ENCODE measurements around the gene FAM47E. TPM values are rescaled to one million over a fixed set of nuclear protein-coding genes. Genes with fewer than 3 reads are reported as not detected.
"Not testable (repeated sequence)": the region's sequence is repeated elsewhere in the genome, so short reads cannot be mapped to it uniquely, and the experiment has no call there.

The FAM47E gene
- total RNA-seq, 2 donors from 2014 or later: 1.4 TPM

DNA sequence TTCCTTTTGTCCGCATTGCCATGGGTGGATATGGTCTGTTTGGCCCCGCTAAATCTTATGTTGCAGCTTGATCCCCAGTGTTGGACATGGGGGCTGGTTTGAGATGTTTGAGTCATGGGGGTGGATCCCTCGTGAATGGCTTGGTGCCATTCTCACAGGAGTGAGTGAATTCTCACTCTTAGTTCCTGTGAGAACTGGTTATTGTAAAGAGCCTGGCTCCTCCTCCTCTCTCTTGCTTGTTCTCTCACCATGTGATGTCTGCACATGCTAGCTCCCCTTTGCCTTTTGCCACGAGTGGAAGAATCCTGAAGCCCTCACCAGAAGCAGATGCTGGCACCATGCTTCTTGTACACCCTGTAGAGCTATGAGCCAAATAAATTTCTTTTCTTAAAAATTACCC is 32.4 kb downstream of the FAM47E start:
- intact Hi-C loops (cut with DNase I): no loop called here
- DNase-seq (ENCODE audit: low spot score): no peak

GRCh38 chr4:76287811-76288210 is 36.3 kb downstream of the FAM47E start:
- intact Hi-C loops (cut with DNase I); DNase-seq (ENCODE audit: low spot score): not testable (repeated sequence)

- DNase-seq (ENCODE audit: low spot score): no peak
- intact Hi-C loops (cut with DNase I): no loop called here
These were observed 41.2 kb downstream of the FAM47E start for GRCh38 chr4:76292730-76293129.

DNA sequence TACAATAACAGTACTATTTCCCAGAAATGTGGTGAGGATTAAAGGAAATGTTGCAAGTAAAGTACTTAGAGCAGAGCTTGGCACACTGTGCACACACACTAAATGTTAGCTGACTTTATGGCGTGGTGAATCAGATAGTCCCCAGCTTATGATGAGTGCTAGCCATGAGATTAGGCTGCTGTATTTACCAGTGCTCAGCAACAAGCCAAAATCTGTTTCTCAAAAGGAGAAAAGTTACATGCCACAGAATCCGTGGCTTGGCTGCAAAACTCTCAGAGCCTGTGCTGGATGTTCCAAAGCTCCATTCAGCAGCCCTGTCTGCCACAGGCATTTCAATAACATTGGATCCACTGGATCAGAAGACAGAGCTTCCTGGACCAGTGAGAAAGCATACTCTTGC is 42.3 kb downstream of the FAM47E start:
- DNase-seq (ENCODE audit: low spot score): no peak
- intact Hi-C loops (cut with DNase I): no loop called here

- DNase-seq (ENCODE audit: low spot score): no peak
- intact Hi-C loops (cut with DNase I): no loop called here
These were observed 44.8 kb downstream of the FAM47E start for GRCh38 chr4:76296286-76296820.

DNA sequence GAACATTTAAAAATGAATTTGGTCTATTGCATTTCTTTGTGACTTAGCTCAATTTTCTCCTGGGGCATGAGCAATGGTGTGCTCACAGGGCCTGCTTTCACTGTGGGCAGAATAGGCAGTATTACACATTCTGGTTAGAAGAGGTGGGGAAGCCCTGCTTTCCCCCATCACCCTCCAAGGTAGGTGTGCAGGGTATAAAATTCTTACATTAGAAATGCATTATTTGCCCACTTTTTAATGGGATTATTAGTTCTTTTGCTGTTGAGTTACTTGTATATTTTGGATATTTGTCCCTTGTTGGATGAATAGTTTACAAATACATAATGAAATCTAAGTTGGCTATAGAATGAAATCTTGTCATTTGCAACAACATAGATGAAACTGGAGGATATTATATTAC is 46.7 kb downstream of the FAM47E start:
- intact Hi-C loops (cut with DNase I): no loop called here
- DNase-seq (ENCODE audit: low spot score): no peak

- intact Hi-C loops (cut with DNase I): loop anchor here (10.0 kb wide), 2 partner anchors 105 to 115 kb away; no protein-coding TSS in a partner anchor
These were observed 48.5 kb downstream of the FAM47E start for GRCh38 chr4:76300012-76300411.

GRCh38 chr4:76301068-76301774 is 49.7 kb downstream of the FAM47E start:
- no peak for DNase-seq (ENCODE audit: low spot score)
- intact Hi-C loops (cut with DNase I): loop anchor here (10.0 kb wide), 2 partner anchors 106 to 114 kb away; no protein-coding TSS in a partner anchor

More at GRCh38 chr4:76300012-76300411, 48.5 kb downstream of the FAM47E start:
- no peak for DNase-seq (ENCODE audit: low spot score)

DNA sequence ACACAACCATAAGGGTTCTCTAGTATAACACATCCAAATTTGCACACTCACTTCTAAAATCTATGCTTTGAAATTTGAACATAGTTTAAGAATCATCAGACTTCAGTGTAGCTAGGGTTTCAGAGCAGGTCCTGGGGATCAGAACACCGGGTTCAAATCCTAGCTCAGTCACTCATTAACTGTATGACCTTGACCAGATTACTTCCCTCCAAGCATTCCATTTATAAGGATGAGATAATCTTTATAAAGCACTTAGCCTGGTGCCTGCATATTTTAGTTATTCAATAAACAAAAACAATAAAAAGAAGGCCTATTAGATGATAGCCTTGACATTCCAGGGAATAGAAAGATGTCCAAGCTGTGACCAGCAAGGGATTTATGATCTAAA is 50.2 kb downstream of the FAM47E start:
- intact Hi-C loops (cut with DNase I): loop anchor here (10.0 kb wide), 2 partner anchors 107 to 113 kb away; no protein-coding TSS in a partner anchor
- DNase-seq (ENCODE audit: low spot score): no peak

DNA sequence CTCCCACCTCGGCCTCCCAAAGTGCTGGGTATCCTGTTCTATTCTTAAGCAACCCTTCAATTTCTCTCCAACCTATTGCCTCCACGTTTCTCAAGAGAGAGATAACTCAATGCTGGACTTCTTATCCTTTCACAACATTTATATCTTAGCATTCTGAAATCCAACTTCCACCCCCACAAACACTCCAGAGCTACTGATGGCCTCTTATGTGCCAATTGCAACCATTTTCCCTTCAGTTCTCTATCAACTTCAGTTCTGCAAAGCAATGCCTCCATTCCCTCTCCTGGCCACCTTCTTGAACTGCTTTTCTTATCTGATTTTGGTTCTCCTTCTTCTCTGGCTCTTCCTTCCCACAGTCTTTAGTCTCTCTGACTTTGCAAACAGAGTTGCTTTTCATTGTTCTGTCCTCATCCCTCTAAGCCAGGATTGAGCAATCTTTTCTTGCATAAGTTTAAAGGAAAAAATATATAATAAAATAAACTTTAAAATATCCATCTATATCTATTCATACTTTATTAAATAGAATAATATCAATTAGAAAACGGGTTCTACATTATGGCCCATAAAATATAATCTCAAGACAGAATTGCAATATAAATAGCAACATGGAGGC is 51.4 kb downstream of the FAM47E start:
- intact Hi-C loops (cut with DNase I): loop anchor here (10.0 kb wide), 2 partner anchors 108 to 112 kb away; no protein-coding TSS in a partner anchor
- DNase-seq (ENCODE audit: low spot score): no peak

- intact Hi-C loops (cut with DNase I): loop anchor here (10.0 kb wide), 2 partner anchors 110 kb away; no protein-coding TSS in a partner anchor
- no peak for DNase-seq (ENCODE audit: low spot score)
These were observed 53.6 kb downstream of the FAM47E start for GRCh38 chr4:76305033-76305687.

DNA sequence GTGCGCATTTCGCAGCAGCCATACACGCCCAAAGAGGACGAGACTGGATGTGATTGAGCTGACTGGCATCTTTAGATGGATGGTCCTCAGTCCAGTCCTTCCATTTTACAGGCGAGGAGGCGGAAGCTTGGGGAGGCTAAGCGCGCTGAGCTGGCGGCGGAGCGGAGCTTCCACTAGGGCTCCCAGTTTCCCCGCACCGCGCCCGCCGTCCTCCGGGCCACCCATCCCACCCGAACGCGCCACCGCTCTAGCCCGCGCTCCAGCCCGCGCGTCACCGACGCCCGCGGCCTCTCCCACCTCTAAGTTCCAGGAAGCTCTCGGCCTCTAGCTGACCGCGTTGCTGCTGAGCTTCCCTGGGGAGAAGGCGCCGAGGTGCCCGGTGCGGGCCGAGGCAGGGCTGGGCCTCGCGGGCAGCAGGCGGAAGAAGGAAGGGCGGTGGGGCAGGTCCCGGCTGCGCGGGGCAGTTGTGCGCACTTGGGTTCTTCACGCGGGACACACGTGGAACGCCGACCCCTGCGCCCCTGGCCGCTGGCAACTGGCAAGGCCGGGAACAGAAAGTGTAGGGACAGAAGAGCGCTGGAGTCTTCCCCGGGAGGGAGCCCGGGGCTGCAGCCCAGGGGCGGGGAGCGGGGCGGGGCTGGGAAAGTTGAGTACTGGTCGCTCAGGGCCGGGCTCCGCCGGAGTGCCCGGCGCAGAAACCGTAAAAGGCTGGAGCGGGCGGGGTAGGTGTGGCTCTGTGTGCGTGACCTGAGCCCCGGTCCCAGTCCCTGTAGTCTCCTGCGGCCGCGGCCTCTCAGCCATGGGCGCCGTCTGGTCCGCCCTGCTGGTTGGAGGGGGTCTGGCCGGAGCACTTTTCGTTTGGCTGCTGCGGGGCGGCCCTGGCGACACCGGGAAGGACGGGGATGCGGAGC is 54.7 kb downstream of the FAM47E start, which contains the start of gene STBD1:
Gene STBD1 (plus strand): TSS at position 763 of the 911 bp plus-strand sequence. CDS start 37 bp downstream, at position 800.
- intact Hi-C loops (cut with DNase I): loop anchor here (10.0 kb wide), 2 partner anchors 109 to 111 kb away; no protein-coding TSS in a partner anchor
- peak; percentile 91 for DNase-seq (ENCODE audit: low spot score)

DNA sequence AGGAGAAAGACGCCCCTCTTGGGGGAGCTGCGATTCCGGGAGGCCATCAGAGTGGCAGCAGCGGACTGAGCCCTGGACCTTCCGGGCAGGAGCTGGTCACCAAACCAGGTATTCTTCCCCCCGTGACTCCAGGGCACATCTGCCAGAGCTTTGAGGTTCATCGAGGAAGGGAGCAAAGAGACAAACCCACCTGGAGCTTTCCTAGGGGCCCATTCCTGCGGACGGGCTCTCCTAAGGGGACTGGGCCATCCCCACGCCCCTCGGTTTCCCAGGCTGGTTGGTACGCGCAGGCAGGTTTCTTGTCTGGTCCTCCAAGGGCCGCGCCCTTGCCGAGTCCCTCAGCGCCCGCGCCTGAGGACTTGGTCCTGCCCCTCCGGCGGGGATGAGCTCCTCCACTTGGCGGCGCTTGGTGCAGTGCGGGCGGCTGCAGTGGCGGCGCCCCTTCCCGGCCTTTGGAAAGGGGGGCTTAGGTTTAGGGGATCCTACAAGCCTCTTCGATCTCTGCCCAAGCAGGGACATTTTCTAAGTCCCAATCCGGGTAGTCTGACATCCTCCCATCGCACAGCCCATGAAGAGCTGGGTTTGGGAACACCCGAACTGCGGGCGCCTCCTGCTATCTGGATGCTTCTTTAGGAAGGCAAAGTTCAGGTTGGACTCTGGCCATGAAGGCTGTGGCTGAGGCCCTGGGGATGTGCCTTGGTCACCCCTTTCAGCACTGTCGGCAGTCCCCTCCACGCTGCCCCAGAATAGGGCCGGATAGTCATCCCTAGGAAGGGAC is 55.5 kb downstream of the FAM47E start:
- DNase-seq (ENCODE audit: low spot score): peak; percentile 85
- intact Hi-C loops (cut with DNase I): loop anchor here (10.0 kb wide), 2 partner anchors 108 to 112 kb away; no protein-coding TSS in a partner anchor

DNA sequence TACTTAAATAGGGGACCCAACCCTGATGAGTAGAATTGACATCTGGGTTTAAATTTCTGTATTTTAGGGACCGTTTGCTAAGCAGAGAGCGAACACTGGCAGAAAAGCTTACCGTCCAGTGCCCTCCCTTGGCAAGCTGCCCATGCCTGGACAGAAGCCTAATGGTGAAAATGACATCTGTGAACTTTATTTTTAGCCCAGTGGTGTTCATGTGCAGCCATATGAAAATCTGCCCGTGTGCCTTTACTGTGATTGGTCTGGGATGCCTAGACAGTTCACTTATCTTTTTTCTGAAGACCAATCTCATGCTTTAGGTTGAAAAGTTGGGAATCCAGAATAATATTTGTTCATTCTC is 56.1 kb downstream of the FAM47E start:
- DNase-seq (ENCODE audit: low spot score): no peak
- intact Hi-C loops (cut with DNase I): loop anchor here (10.0 kb wide), 2 partner anchors 107 to 113 kb away; no protein-coding TSS in a partner anchor

DNA sequence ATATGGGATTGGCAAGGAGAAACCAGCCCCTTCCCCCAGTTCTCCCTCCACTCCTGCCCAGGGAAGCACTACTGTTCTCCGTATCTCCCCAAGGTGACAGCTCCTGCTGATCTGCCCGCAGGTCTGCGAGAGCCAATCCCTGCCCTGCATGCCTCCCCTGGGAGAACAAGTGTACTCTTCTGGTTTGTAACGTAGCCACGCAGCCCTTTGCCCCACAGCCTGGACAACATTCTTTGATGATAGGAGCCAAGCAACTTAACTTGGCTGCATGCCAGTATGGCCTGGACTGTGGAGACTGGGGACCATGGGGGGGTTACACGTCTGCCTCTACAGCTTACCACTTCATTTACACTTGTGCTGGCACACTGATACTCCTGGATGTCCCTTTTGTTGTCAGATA is 57.0 kb downstream of the FAM47E start:
- intact Hi-C loops (cut with DNase I): loop anchor here (10.0 kb wide), 2 partner anchors 106 to 114 kb away; no protein-coding TSS in a partner anchor
- DNase-seq (ENCODE audit: low spot score): no peak

- no peak for DNase-seq (ENCODE audit: low spot score)
- intact Hi-C loops (cut with DNase I): loop anchor here (10.0 kb wide), 2 partner anchors 105 to 115 kb away; no protein-coding TSS in a partner anchor
These were observed 58.5 kb downstream of the FAM47E start for GRCh38 chr4:76309939-76310550.

DNA sequence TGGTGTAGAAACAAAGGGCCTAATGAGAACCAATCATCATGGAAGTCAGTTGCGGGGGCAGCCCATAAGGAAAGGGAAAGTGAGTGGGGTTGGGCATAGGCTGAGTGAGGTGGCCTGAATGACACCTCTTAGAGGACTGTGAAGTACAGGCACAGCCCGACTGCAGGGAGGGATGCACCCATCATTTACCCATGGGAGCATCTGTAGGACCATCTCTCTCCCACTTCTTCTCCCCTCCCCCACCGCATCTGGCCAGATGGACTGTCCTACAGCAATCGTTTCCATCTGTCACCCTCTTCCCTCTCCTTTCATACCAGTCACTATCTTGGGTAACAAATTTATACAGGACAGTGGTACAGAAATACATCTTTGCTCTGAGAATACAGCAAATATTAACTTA is 59.2 kb downstream of the FAM47E start:
- intact Hi-C loops (cut with DNase I): no loop called here
- DNase-seq (ENCODE audit: low spot score): no peak
